ENCODE measurements around the gene TFAP2A.

Gene TFAP2A

GRCh38 chr6:10414756-10415616, at the start of gene TFAP2A:
TSS of gene TFAP2A (minus strand) at chr6:10415074. CDS start at chr6:10414991, 83 bp downstream.
- no peak for DNase-seq

- no peak for DNase-seq
Measured at GRCh38 chr6:10463491-10464481, 48.9 kb upstream of the TFAP2A start.

DNA sequence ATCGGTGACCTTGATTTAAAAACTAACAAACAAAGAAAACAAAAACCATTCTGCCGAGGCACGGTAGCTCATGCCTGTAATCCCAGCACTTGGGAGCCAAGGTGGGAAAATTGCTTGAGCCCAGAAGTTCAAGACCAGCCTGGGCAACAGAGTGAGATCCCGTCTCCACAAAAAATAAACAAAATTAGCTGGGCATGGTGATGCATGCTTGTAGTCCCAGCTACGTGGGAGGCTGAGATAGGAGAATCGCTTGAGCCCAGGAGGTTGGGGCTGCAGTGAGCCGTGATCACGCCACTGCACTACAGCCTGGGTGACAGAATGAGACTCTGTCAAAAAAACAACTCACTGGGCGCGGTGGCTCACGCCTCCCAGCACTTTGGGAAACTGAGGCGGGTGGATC, 48.2 kb upstream of the TFAP2A start:
- DNase-seq = no peak

DNA sequence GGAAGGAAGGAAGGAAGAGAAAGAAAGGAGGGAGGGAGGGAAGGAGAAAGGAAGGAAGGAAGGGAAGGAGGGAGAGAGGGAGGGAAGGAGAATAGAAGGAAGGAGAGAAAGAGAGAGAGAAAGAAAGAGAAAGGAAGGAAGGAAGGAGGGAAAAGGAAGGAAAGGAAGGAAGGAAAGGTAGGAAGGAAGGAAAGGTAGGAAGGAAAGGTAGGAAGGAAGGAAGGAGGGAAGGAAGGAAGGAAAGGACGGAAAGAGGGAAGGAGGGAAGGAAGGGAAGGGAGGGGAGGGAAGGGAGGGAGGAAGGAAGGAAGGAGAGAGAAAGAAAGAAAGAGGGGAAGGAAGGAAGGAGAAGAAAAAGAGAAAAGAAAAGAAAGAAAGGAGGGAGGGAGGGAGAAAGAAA, 47.0 kb upstream of the TFAP2A start:
- no peak for DNase-seq

- no peak for DNase-seq
Measured at GRCh38 chr6:10460096-10460495, 45.2 kb upstream of the TFAP2A start.

DNA sequence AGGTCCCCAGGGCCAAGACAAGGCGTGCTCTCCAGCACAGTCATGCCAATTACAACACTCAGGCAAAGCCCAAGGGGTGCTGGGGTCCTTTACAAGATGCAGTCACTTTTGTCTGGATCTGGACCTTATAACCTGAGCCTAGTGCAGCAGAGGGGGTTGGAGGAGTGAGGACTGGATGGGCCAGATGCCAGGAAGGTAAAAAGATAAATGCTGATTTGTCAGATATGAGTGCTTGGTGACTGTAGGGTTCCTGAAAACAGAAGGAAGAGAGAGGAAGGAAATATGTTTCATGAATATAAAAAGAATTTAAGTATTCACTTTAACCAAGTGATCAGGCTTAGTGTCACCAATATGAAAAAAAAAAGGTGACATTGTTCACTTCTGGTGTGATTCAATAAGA, 43.4 kb upstream of the TFAP2A start:
- DNase-seq = no peak

DNA sequence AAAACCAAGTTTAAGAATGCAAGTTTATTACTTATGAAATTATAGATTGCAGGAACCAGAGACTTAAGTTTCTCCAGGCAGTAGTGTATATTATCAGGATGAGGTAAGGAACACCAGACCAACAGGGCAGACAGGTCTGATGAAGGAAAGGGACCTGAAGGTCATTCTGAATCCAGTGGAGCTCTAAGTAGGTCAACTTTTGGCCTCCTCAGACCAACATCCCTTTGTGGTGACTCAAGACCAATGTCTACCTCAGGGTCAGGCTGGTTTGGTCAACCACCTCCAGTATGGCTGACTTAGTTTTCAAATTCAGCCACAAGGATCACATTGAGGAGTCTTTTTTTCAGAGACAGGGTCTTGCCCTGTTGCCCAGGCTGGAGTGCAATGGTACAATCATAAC, 38.7 kb upstream of the TFAP2A start:
- DNase-seq = no peak

DNA sequence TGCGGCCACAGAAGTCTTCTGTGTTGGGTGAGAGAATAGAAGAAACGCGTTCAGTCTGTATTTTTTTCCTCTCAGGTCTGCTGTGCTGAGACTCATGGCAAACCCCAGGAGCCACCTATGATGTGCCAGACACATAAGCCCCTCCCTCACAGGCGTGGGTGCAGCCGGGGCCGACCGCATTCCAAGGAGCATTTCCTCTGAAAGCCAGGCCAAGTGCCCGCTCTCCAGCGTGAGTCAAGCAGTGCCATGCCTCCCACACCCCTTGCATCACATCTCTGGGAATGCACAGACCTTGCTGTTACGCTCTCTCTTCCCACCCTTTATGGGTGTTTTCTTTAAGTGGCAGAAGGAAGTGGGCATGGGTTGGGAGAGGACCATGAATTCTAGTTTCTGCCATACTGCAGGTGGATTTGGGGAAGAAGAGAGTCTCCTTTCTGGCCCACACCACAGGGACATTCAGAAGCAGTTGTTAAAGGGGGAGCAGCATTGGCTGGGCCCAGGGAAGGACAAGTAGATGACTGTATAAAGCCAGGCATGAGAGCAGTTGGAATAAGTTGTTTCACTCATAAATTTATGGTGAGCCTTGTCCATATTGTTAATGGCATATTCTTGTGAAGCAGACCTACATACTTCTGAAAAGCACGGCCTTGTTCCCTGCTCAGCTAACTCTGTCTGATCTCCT, 37.1 kb upstream of the TFAP2A start:
- DNase-seq = no peak

DNA sequence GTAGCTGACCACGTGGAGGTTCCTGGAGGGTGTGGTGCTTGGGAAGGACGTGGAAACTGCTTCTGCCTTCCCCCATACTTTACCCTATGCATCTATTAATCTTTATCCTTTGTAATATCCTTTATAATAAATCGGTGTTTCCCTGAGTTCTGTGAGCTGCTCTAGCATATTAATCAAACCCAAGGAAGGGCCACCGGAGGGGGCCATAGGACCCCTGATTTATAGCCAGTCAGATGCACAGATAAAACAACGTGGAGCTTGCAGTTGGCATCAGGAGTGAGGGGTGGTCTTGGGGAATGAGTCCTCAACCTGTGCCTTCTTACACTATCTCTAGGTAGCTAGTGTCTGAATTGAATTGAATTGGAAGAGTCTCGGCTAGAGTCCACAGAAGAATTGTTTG, 36.5 kb upstream of the TFAP2A start:
- DNase-seq = no peak

DNA sequence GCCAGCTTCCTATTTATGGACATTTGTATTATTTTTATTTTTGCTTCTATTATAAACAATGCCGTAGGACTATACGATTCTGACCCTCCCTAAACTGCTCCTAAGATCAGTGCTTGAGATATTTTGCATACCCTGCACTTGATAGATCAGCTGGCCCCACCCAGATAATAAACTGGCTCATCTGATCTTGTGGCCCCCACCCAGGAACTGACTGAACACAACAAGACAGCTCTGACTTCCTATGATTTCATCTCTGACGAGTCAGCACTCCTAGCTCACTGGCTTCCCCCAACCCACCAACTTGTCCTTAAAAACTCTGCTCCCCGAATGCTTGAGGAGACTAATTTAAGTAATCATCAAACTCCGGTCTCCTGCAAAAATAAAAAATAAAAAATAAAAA, 34.9 kb upstream of the TFAP2A start:
- DNase-seq = no peak

DNA sequence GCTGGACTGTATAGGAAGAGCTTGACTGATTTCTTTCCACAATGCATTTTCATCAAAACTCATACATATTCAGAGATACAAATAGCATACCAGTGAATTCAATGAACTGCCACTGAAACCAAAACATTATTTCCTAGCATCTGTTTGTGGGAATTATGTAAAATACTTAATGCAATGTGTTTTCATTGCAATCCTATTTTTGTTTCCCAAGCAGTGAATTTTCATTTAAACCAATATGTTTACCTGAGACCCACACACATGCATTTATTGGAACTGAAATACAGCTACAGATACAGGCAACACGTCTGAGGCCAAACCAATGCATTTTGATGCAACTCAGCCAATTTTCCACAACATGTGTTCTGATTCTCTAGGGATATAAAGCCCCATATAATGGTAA, 33.2 kb upstream of the TFAP2A start:
- no peak for DNase-seq

- no peak for DNase-seq
Measured at GRCh38 chr6:10446548-10446947, 31.7 kb upstream of the TFAP2A start.

GRCh38 chr6:10441655-10442009, 26.8 kb upstream of the TFAP2A start:
- DNase-seq = no peak

- DNase-seq = no peak
Measured at GRCh38 chr6:10441004-10441654, 26.3 kb upstream of the TFAP2A start.

- DNase-seq = no peak
Measured at GRCh38 chr6:10437891-10438290, 23.0 kb upstream of the TFAP2A start.

DNA sequence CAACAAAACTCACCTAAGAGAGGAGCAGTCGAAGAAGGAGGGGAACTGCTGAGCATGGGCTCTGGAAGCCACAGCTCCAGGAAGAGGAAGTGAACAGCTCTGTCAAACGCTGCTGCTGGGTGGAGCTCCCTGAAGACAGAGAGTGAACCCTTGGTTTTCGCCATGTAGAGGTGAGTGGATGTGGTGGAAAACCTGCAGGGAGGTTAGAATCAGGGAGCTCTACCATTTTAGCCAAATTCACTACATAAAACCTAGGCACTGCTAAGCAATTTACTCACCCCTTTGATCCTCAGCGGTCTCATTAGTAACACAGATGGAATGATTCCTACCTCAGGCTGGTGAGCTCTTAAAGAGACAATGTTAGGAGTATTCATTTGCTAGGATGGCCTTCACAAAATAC, 19.4 kb upstream of the TFAP2A start:
- DNase-seq = no peak

DNA sequence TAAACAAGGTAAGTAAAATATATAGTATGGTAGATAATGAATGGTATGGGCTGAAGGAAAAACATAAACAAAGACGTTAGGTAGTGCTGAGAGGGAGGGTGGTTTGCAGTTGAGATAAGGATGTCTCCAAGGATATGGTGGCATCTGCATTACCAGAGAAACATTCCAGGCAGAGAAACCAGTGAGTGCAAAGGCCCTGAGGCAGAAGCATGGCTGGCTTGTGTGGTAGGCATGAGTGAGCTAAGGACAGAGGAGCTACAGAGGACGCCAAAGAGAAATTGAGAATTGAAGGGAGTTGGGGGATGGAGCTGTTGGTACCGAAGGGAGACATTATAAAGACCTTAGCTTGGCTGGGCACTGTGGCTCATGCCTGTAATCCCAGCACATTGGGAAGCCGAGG, 18.4 kb upstream of the TFAP2A start:
- DNase-seq = no peak

DNA sequence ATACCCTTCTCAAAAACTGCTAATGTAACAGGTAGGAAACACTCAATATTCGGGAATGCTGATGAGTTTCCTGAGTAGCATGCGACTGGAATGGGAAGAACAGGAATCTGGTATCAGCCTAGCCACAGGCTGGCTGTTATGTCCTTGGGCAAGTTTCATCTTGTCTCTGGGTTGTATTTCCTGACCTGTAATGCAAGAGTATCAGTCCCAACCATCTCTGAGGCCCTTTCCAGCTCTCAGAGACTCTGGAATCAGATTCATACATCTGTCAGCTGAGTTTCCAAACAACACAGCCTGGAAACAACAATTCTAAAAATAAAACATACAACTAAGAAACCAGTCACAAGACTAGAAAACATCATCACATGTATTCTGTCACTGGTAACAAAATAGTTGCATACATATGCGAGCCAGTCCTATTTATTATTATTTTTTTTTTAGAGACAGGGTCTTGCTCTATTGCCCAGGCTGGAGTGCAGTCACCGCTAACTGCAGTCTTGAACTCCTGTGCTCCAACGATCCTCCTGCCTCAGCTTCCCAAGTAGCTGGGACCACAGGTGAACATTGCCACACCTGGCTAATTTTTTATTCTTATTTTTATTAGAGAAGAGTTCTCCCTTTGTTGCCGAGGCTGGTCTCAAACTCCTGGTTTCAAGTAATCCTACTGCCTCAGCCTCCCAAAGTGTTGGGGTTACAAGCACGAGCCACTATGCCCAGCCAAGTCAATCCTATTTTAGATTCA, 16.7 kb upstream of the TFAP2A start:
- no peak for DNase-seq

DNA sequence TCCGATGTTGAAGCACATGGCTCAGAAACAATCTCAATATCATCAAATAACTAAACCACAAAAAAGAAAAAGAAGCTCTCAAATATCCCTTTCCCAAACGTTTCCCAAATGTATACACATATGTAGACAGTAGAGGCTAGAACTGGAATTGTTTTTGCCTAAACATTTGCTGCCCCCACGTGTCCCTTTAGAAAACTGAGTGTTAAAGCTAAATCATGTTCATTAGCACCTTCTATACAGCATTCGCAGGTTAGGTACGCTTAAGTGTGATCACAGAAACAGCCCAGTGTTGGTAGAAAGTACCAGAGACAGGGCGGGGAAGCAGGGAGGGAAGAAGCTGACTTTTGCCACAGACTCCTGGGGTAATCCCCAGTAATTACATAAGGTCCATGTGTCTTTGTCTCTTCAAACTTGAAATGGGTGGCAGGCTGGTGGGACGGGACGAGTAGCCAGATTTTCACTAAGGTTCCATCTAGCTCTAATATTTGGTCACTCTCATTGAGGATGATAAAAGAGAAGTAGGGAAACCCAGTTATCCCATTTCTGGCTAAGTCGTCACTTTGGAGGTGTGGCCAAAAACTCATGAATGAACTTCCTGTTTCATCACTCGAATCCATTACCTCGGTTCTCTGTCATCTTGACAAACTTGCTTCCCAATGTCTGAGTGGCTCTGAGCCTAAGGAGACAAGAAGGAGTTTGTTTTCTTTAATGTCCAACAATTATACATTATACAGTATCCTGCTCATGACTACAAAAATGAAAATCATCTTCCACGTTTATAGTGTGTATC, 15.0 kb upstream of the TFAP2A start:
- no peak for DNase-seq

DNA sequence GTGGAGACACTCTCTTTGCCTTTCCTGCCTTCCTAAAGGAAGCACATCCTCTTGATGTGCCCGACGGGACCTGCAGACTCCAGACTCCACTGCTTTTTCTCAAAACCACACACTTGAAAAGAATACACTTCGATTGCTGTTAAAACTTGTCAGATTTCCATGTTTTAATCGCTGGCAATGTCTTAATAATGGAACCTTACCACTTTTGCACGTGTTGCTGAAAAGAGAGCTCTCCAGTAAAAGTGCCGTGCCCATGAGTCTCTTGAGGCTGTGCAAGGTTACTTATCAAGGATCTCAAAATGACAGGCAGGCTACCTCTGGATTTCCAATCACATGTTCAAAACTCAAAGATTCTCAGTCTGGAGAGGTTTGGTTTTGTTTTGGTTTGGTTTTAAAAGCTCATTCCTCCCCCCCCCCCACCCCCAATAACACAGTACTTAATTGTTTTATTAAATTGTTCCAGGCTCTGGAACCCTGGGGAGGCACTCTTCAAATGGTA, 12.0 kb upstream of the TFAP2A start:
- DNase-seq = no peak

Data from NCI-H1092 (cell line).